GM19372 (cell line): Measurements from ENCODE around the gene HMGN4.

Experiments
- ATAC-seq: cut with Tn5 transposase; IDR thresholded peaks from one replicate; pipeline ENCODE4 v1.9.1; 2021; ENCODE audit warnings: mild to moderate bottlenecking, low read depth, moderate library complexity; ENCODE audit not compliant: unreplicated experiment

HMGN4 gene

GRCh38 chr6:26575494-26575939 is 37.4 kb downstream of the HMGN4 start:
- ATAC-seq: no peak

DNA sequence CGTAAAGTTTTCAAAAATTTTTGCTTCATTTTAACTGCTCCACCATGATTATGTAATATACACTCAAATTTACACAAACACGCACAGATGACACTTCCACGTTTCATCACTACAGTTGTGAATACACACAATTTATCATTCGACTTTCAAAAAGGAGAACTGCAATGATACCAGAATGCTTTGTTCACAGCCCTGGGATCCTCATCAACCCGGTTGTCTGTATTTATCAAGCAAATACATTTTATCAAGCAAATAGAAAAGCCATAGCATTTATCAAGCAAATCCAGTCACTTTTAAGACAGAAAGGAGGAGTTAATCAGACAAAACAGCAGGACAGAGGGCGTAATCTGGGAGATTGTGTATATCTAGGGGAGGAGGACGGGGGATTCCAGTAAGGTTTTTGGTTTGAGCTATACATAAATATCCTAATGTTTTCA is 38.3 kb downstream of the HMGN4 start:
- ATAC-seq: no peak

GRCh38 chr6:26576929-26577719 is 39.0 kb downstream of the HMGN4 start:
- no peak for ATAC-seq

DNA sequence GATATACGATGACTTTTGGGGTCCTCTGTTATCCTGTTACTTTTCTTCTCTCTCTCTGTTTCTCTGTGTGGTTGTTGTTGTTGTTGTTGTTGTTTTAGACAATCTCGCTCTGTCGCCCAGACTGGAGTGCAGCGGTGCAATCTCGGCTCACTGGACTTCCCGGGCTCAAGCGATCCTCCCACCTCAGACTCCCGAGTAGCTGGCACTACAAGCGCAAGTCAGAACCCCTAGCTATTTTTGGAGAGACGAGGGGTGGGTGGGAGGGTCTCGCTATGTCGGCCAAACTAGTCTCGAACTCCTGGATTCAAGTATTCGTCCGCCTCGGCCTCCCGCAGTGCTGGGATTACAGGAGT is 39.5 kb downstream of the HMGN4 start:
- no peak for ATAC-seq

DNA sequence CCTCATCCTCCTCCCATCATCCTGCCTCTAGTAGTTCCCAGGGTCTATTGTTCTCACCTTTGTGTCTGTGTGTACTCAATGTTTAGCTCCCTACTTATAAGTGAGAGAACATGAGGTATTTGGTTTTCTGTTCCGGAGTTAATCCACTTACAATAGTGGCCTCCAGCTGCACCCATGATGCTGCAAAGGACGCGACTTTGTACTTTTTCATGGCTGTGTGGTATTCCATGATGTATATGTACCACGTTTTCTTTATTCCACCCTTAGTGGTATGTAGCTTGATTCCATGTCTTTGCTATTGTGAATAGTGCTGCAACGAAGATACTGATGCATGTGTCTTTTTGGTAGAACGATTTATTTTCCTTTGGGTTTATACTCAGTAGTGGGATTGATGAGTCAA is 40.1 kb downstream of the HMGN4 start:
- no peak for ATAC-seq

DNA sequence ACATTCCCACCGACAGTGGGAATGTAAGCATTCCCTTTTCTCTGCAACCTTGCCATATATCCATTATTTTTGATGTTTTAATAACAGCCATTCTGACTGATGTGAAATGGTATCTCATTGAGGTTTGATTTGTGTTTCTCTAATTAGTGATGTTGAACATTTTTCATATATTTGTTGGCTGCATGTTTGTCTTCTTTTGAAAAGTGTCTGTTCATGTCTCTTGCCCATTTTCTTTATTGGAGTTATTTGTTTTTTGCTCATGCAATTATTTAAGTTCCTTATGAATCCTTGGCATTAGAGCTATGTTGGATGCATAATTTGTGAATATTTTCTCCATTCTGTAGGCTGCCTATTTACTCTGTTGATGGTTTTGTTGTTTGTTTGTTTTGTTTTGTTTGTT is 40.6 kb downstream of the HMGN4 start:
- ATAC-seq: no peak

DNA sequence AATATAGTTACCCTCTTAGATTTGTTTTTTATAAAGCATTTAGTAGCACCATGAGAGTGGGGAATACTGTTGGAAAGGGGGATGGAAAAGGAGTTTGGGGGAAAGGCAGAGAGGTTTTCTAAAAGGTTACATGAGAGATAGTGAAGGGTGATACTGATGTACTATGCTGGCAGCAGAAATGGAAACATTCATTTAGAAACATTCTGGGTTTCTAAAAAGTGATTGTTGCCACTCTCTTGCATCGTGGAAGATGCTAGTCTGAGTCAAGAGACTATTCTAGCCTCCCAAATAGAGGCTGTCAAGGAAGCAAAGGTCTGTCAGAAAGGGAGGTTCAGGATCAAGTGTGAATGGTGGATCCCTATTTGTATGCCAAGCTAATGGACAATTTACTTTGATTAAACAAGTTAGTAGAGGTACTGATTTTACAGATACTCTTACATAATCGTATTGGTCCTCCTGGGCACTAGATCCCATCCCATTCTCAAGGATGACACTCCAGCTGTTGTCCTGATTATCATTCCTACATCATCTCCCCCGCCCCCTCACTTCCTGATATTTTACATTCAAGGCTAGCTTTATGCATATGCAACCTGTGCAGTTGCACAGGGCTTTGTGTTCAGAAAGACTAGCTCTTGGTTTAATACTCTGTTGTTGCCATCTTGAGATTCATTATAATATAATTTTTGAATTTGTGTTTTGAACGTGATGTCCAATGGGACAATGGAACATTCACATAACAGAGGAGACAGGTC is 43.2 kb downstream of the HMGN4 start:
- no peak for ATAC-seq

DNA sequence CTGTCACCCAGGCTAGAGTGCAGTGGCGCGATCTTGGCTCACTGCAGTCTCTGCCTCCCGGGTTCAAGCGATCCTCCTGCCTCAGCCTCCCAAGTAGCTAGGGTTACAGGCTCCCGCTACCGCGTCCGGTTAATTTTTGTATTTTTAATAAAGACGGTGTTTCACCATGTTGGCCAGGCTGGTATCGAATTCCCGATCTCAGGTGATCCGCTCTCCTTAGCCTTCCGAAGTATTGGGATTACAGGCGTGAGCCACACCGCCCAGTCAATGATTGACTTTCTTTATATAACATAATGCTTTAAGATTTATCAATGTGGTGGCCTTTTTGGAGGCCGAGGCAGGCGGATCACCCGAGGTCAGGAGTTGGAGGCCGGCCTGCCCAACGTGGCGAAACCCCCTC is 50.8 kb downstream of the HMGN4 start:
- ATAC-seq: no peak

GRCh38 chr6:26592649-26593048 is 54.5 kb downstream of the HMGN4 start:
- ATAC-seq: no peak

- no peak for ATAC-seq
Measured at GRCh38 chr6:26593278-26594130, 55.3 kb downstream of the HMGN4 start.

- ATAC-seq: no peak
Measured at GRCh38 chr6:26594131-26594498, 55.9 kb downstream of the HMGN4 start.

GRCh38 chr6:26594730-26595632 is 56.8 kb downstream of the HMGN4 start:
- no peak for ATAC-seq

DNA sequence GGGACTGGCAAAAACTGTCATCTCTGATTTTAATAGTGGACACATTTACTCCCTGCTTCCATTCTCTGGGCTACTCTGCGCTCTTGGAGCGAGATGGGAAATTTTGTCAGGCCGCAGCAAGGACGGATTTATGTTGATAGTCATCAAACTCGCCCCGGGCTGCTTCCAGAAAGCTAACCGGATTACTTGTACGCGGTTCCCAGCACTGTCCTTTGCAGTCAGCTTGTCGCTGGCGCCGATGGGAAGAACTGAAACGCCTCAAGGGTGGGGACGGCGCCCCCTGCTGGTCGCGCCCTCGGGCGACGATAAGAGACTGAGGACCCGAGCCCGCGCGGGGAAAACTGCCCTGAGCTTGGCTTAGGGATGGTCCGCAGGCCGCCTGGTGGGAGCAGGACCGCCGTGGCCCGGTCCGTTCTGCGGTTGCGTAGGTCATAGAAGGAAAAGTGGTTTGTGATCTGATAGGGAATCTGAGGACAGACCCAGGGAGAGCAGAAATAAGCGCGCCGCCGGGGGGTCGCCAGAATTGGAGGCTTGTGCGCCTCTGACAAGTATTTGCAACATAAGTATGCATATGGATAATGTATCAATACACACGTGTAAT is 57.6 kb downstream of the HMGN4 start:
- ATAC-seq: peak; percentile 46
